Astrocyte (in vitro differentiated cells and primary cell): ENCODE results near the gene ETV7.

ENCODE experiments used
- EZH2 ChIP-seq: IDR thresholded peaks from 2 replicates; pipeline ENCODE4 v1.6.1; 2012; ENCODE audit warnings: mild to moderate bottlenecking, low read length, inconsistent platforms; ENCODE audit not compliant: insufficient read depth
- TF ChIP-seq, protein P1 (sequence below): IDR thresholded peaks from 2 replicates; pipeline ENCODE4 v1.5.1; 2011; ENCODE audit warnings: low read depth, mild to moderate bottlenecking, inconsistent platforms, low read length, moderate library complexity; ENCODE audit not compliant: insufficient read depth

DNA sequence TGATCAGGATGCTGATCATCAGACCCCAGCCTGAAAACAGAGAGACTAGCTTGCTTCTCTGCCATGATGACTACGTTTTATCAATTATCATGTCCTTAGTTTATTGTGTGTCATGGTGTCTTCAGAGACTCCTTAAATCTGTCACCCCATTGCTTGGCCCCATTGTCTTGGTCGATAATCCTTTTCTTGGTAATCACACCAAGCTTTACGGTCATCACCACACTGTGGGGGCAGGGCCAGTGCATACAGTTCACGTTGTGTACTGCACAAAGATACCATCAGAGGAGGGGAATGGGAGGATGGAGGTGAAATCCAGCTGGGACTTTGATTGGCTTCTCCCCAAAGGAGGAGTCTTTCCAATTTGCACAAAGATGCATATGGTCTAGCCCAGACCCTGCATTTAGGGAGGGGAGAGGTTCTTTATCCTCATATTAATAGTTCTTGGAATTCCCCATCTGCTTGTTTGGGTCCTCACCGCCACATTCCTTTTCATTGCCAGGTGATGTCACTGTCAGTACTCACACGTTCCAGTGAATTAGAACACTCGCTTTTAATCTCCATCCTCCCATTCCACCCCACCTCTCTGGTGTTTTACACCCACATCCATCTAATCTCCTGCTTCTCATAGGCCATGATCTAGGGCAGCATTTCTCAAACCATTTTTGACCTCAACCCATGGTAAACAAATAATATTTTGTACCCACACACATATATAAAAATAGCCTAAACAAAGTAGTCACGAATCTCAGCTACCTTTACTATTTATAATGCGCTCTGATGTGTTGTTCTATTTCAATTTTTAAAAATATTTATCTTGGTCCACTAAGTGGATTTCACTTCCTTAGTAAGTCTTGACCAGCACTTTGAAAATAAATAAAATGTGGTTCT lies 5.7 kb downstream of the ETV7 start:
- TF ChIP-seq, protein P1, sequence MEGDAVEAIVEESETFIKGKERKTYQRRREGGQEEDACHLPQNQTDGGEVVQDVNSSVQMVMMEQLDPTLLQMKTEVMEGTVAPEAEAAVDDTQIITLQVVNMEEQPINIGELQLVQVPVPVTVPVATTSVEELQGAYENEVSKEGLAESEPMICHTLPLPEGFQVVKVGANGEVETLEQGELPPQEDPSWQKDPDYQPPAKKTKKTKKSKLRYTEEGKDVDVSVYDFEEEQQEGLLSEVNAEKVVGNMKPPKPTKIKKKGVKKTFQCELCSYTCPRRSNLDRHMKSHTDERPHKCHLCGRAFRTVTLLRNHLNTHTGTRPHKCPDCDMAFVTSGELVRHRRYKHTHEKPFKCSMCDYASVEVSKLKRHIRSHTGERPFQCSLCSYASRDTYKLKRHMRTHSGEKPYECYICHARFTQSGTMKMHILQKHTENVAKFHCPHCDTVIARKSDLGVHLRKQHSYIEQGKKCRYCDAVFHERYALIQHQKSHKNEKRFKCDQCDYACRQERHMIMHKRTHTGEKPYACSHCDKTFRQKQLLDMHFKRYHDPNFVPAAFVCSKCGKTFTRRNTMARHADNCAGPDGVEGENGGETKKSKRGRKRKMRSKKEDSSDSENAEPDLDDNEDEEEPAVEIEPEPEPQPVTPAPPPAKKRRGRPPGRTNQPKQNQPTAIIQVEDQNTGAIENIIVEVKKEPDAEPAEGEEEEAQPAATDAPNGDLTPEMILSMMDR, result no peak
- TF ChIP-seq EZH2, result no peak
